Nephron progenitor cell (in vitro differentiated cells): ENCODE results near the gene SPTLC3.

Experiments
- DNase-seq: peaks from one replicate; pipeline ENCODE4 v3.0.0; 2021
- H3K27ac Mint-ChIP-seq: 2 replicates; pipeline ENCODE4 v1.8.0; 2021; ENCODE audit warnings: mild to moderate bottlenecking, moderate library complexity, mixed read lengths
- H3K27me3 Mint-ChIP-seq: 2 replicates; pipeline ENCODE4 v1.8.0; 2021; ENCODE audit warnings: mild to moderate bottlenecking, low read depth, mixed read lengths; ENCODE audit not compliant: poor library complexity
- H3K36me3 Mint-ChIP-seq: 2 replicates; pipeline ENCODE4 v1.8.0; 2021; ENCODE audit warnings: low read depth, mixed read lengths
- H3K4me1 Mint-ChIP-seq: 2 replicates; pipeline ENCODE4 v1.8.0; 2021; ENCODE audit warnings: mixed read lengths
- H3K4me3 Mint-ChIP-seq: 2 replicates; pipeline ENCODE4 v1.8.0; 2021; ENCODE audit warnings: mild to moderate bottlenecking, moderate library complexity, mixed read lengths
- H3K9me3 Mint-ChIP-seq: 2 replicates; pipeline ENCODE4 v1.8.0; 2021; ENCODE audit warnings: mild to moderate bottlenecking, moderate library complexity, mixed read lengths
- CTCF ChIP-seq: fragments of 200-600 bp; sonication (generic); IDR thresholded peaks from 2 replicates; pipeline ENCODE4 v1.5.0; 2021; ENCODE audit warnings: antibody characterized with exemption

The SPTLC3 gene

GRCh38 chr20:13148961-13149360, 140.2 kb downstream of the SPTLC3 start:
- Mint-ChIP-seq H3K4me1 (peaks cover 37% of the 10 kb centered on the region), H3K27me3 (peaks cover 3% of the 10 kb centered on the region), H3K4me3 (no peak overlapping the region), H3K9me3 (peaks cover 12% of the 10 kb centered on the region), H3K27ac (no peak overlapping the region), H3K36me3 (peaks cover 17% of the 10 kb centered on the region)
- no peak for DNase-seq
- TF ChIP-seq CTCF, result no peak

GRCh38 chr20:13149371-13150105, 140.8 kb downstream of the SPTLC3 start:
- H3K9me3 Mint-ChIP-seq, result peaks cover 8% of the 10 kb centered on the region
- peaks cover 13% of the 10 kb centered on the region for H3K36me3 Mint-ChIP-seq
- DNase-seq, result no peak
- no peak overlapping the region for H3K27ac Mint-ChIP-seq
- peaks cover 35% of the 10 kb centered on the region for H3K4me1 Mint-ChIP-seq
- no peak for TF ChIP-seq CTCF
- no peak overlapping the region for H3K4me3 Mint-ChIP-seq
- H3K27me3 Mint-ChIP-seq, result peaks cover 3% of the 10 kb centered on the region

GRCh38 chr20:13158369-13158768, 149.6 kb downstream of the SPTLC3 start:
- no peak for TF ChIP-seq CTCF
- peaks cover 28% of the 10 kb centered on the region for H3K4me1 Mint-ChIP-seq
- H3K27me3 Mint-ChIP-seq, result peaks cover 5% of the 10 kb centered on the region
- H3K9me3 Mint-ChIP-seq, result no peaks in the 10 kb centered on the region
- H3K27ac Mint-ChIP-seq, result peak overlapping the region; percentile 92
- H3K36me3 Mint-ChIP-seq, result peaks cover 4% of the 10 kb centered on the region
- no peak for DNase-seq
- H3K4me3 Mint-ChIP-seq, result no peak overlapping the region

- Mint-ChIP-seq H3K27me3 (peaks cover 5% of the 10 kb centered on the region), H3K27ac (no peak overlapping the region), H3K36me3 (peaks cover 4% of the 10 kb centered on the region), H3K4me3 (no peak overlapping the region), H3K4me1 (peaks cover 42% of the 10 kb centered on the region), H3K9me3 (no peaks in the 10 kb centered on the region)
- no peak for DNase-seq
- TF ChIP-seq CTCF, result no peak
Measured at GRCh38 chr20:13159889-13160288, 151.1 kb downstream of the SPTLC3 start.

GRCh38 chr20:13165203-13165602, 156.4 kb downstream of the SPTLC3 start:
- Mint-ChIP-seq H3K27ac (no peak overlapping the region), H3K36me3 (peaks cover 19% of the 10 kb centered on the region), H3K9me3 (peaks cover 16% of the 10 kb centered on the region), H3K4me3 (no peak overlapping the region), H3K27me3 (peaks cover 5% of the 10 kb centered on the region), H3K4me1 (peaks cover 42% of the 10 kb centered on the region)
- no peak for TF ChIP-seq CTCF
- no peak for DNase-seq

GRCh38 chr20:13166011-13166410, 157.2 kb downstream of the SPTLC3 start:
- DNase-seq, result no peak
- Mint-ChIP-seq H3K4me3 (no peak overlapping the region), H3K27me3 (peaks cover 5% of the 10 kb centered on the region), H3K4me1 (peaks cover 42% of the 10 kb centered on the region), H3K27ac (no peak overlapping the region), H3K36me3 (peaks cover 19% of the 10 kb centered on the region), H3K9me3 (peaks cover 16% of the 10 kb centered on the region)
- no peak for TF ChIP-seq CTCF
